Measurements from ENCODE around the gene DYRK1B.

- TF ChIP-seq CTCF (IDR thresholded peaks at IDR 0.05) (no peak), EZH2 (IDR thresholded peaks at IDR 0.05; ENCODE audit: borderline replicate concordance, insufficient read depth, low read depth, low read length, poor library complexity, severe bottlenecking) (no peak)
Observed at GRCh38 chr19:39830406-39830805, 3.6 kb downstream of the DYRK1B start.
